ENCODE measurements around the gene FOXP4. TPM values are rescaled to one million over a fixed set of nuclear protein-coding genes. Genes with fewer than 3 reads are reported as not detected.

The FOXP4 gene
- total RNA-seq, 1 donor from 2014 or later = 137 TPM

DNA sequence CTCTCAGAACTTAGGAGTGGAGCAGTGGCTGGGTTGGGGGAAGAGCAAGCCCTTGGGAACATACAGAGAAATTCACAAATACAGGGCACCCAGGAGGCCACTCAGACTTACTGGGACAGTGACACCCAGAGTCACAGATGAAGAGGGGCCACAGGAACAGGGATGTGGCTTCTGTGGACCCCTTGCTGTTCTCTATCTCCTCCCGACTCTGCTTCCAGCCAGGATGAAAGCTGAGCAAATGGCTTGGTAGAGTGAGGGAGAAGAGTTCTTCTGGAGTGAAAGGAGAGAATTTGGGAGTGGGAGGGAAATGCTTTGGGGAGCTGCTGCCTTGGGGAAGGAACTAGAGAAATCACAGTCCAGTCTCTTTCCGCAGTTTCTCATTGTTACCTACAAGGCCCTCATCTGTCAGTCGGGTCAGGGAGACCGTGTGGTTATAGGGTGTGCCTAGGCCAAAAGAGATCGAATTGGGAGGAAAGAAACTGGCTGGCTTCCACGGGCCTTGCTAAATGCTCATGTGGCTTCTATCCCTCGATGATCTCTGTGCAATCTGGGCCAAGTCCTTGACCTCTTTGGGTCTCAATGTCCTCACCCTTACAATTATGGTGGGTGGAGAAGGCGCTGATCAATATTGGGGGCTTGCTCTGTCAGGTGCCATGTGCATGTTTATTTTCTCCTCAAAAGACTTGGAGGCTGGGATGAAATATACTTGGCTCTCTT, 17.0 kb downstream of the FOXP4 start:
- Mint-ChIP-seq H3K27me3 (no peaks in the 10 kb centered on the region), H3K4me1 (ENCODE audit: low read depth) (peaks cover 44% of the 10 kb centered on the region), H3K36me3 (ENCODE audit: insufficient read depth) (peaks cover 21% of the 10 kb centered on the region), H3K9me3 (ENCODE audit: low read depth) (no peaks in the 10 kb centered on the region), H3K4me3 (ENCODE audit: low read depth) (no peak overlapping the region), H3K27ac (no peak overlapping the region)
- no peak for DNase-seq (ENCODE audit: low spot score, unreplicated experiment)
- no peak for TF ChIP-seq CTCF (IDR thresholded peaks at IDR 0.05; ENCODE audit: unreplicated experiment)

GRCh38 chr6:41564448-41565142, 18.4 kb downstream of the FOXP4 start:
- Mint-ChIP-seq H3K27ac (peak overlapping the region; percentile 46), H3K4me1 (ENCODE audit: low read depth) (peaks cover 46% of the 10 kb centered on the region), H3K36me3 (ENCODE audit: insufficient read depth) (peaks cover 21% of the 10 kb centered on the region), H3K4me3 (ENCODE audit: low read depth) (no peak overlapping the region), H3K9me3 (ENCODE audit: low read depth) (no peaks in the 10 kb centered on the region), H3K27me3 (no peaks in the 10 kb centered on the region)
- DNase-seq (ENCODE audit: low spot score, unreplicated experiment) = no peak
- no peak for TF ChIP-seq CTCF (IDR thresholded peaks at IDR 0.05; ENCODE audit: unreplicated experiment)

DNA sequence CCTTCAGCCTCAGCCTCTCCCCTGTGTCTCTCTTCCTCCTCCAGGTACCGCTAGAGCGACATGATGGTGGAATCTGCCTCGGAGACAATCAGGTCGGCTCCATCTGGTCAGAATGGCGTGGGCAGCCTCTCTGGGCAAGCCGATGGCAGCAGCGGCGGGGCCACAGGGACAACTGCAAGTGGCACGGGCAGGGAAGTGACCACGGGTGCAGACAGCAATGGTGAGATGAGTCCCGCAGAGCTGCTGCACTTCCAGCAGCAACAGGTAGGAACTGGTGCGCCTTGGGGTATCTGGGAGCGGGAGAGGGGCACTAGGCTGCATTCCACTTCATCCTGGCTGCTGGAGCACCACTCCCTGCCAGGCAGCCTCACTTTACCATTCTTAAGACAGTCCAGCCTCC, 19.5 kb downstream of the FOXP4 start:
- DNase-seq (ENCODE audit: low spot score, unreplicated experiment) = no peak
- Mint-ChIP-seq H3K4me1 (ENCODE audit: low read depth) (peaks cover 43% of the 10 kb centered on the region), H3K27ac (no peak overlapping the region), H3K9me3 (ENCODE audit: low read depth) (no peaks in the 10 kb centered on the region), H3K4me3 (ENCODE audit: low read depth) (no peak overlapping the region), H3K27me3 (no peaks in the 10 kb centered on the region), H3K36me3 (ENCODE audit: insufficient read depth) (peaks cover 21% of the 10 kb centered on the region)
- no peak for TF ChIP-seq CTCF (IDR thresholded peaks at IDR 0.05; ENCODE audit: unreplicated experiment)

DNA sequence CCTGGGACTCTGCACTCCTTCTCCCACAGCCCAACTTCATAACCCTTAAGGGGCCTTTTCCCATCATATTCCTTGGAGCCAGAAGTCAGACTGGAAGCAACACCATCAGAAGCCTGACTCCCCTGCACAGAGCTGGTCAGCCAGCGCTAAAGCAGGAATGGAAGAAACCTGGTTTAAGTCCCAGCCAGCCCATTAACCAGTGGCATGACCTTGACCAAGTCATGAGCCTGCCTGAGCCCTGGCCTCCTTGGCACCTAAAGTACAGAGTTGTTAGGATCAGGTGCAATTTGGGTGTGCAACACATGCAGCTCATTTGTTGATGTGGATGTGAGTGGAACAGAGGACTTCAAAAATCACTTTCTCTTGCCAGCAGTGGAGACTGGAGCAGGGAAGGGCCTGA, 20.8 kb downstream of the FOXP4 start:
- peak overlapping the region; percentile 82 for H3K27ac Mint-ChIP-seq
- H3K4me1 Mint-ChIP-seq (ENCODE audit: low read depth) = peaks cover 40% of the 10 kb centered on the region
- peaks cover 24% of the 10 kb centered on the region for H3K36me3 Mint-ChIP-seq (ENCODE audit: insufficient read depth)
- no peaks in the 10 kb centered on the region for H3K9me3 Mint-ChIP-seq (ENCODE audit: low read depth)
- no peak for TF ChIP-seq CTCF (IDR thresholded peaks at IDR 0.05; ENCODE audit: unreplicated experiment)
- H3K27me3 Mint-ChIP-seq = no peaks in the 10 kb centered on the region
- DNase-seq (ENCODE audit: low spot score, unreplicated experiment) = no peak
- no peak overlapping the region for H3K4me3 Mint-ChIP-seq (ENCODE audit: low read depth)

GRCh38 chr6:41567684-41568083, 21.5 kb downstream of the FOXP4 start:
- DNase-seq (ENCODE audit: low spot score, unreplicated experiment) = no peak
- Mint-ChIP-seq H3K4me1 (ENCODE audit: low read depth) (peaks cover 38% of the 10 kb centered on the region), H3K27ac (no peak overlapping the region), H3K9me3 (ENCODE audit: low read depth) (no peaks in the 10 kb centered on the region), H3K4me3 (ENCODE audit: low read depth) (no peak overlapping the region), H3K36me3 (ENCODE audit: insufficient read depth) (peaks cover 27% of the 10 kb centered on the region), H3K27me3 (no peaks in the 10 kb centered on the region)
- no peak for TF ChIP-seq CTCF (IDR thresholded peaks at IDR 0.05; ENCODE audit: unreplicated experiment)
